ENCODE results near the gene ANXA9. TPM values are rescaled to one million over a fixed set of nuclear protein-coding genes. Genes with fewer than 3 reads are reported as not detected.

Gene ANXA9
- total and polyA plus RNA-seq, 10 donors, result 0.12 to 0.92 (median 0.29) TPM; not detected in 2

- intact Hi-C loops (cut with DNase I; ENCODE audit: low total_unique reads), result no loop called here
- no peak overlapping the region for H3K4me3 ChIP-seq
- DNase-seq, result no peak
- no peak overlapping the region for H3K27ac ChIP-seq
- H3K36me3 ChIP-seq, result peaks cover 0 to 8% (median 0%) of the 10 kb centered on the region in 6 donors
- TF ChIP-seq POLR2AphosphoS5 (IDR thresholded peaks at IDR 0.05), result no peak
- no peak for TF ChIP-seq POLR2A (IDR thresholded peaks at IDR 0.05)
- no peak for TF ChIP-seq CTCF (IDR thresholded peaks at IDR 0.05 in 8 of 11, conservative IDR thresholded peaks at IDR 0.05 in 3 of 11)
- WGBS, 5 donors, result 77 to 95% (median 83%) methylated on average over 1 of the region's 1 CpG
- H3K4me1 ChIP-seq, result peaks cover 6 to 15% (median 9%) of the 10 kb centered on the region in 6 donors
- no peaks in the 10 kb centered on the region for H3K9me3 ChIP-seq
- H3K27me3 ChIP-seq (replicated peaks in 1 of 7), result no peaks in the 10 kb centered on the region
These were observed 61.1 kb downstream of the ANXA9 start for GRCh38 chr1:151043163-151043562.

Small RNA genes lying within 50 kb of the gene (small RNA-seq; reads per million reads assigned to genes)
- 0 to 0.07 (median 0) reads per million in 4 donors for gene RNU6-884P

Other genes with a start within 250 kb of the ANXA9 start
- 100 to 1,000 TPM; 495 to 685 (median 618) TPM for gene CTSS, start 216.5 kb upstream of the ANXA9 start, total RNA-seq
- gene CTSS, start 216.5 kb upstream of the ANXA9 start, polyA plus RNA-seq, result 100 to 1,000 TPM; 117 to 181 (median 137) TPM
- 10 to 100 TPM; 11.5 to 23.6 (median 20.6) TPM for gene CTSK, start 174.0 kb upstream of the ANXA9 start, total RNA-seq
- 10 to 100 TPM; 28.5 to 68.2 (median 49.2) TPM for gene CTSK, start 174.0 kb upstream of the ANXA9 start, polyA plus RNA-seq
- 10 to 100 TPM; 43.6 to 72.8 (median 53.7) TPM for gene ARNT, start 105.7 kb upstream of the ANXA9 start, total RNA-seq
- gene ARNT, start 105.7 kb upstream of the ANXA9 start, polyA plus RNA-seq, result 10 to 100 TPM in 2 of 3 donors, 1 to 10 TPM in 1; 8.3 to 13.7 (median 10.5) TPM
- gene CTXND2, start 95.2 kb upstream of the ANXA9 start, total RNA-seq, result not detected
- not detected for gene CTXND2, start 95.2 kb upstream of the ANXA9 start, polyA plus RNA-seq
- gene SETDB1, start 55.9 kb upstream of the ANXA9 start, total RNA-seq, result 10 to 100 TPM; 50.0 to 82.4 (median 62.7) TPM
- gene SETDB1, start 55.9 kb upstream of the ANXA9 start, polyA plus RNA-seq, result 10 to 100 TPM; 16.9 to 28.0 (median 27.7) TPM
- gene CERS2, start 7.5 kb upstream of the ANXA9 start, total RNA-seq, result 100 to 1,000 TPM in 3 of 7 donors, 10 to 100 TPM in 4; 71.8 to 128 (median 98.1) TPM
- 10 to 100 TPM; 63.4 to 69.9 (median 65.1) TPM for gene CERS2, start 7.5 kb upstream of the ANXA9 start, polyA plus RNA-seq
- gene MINDY1, start 24.6 kb downstream of the ANXA9 start, total RNA-seq, result 10 to 100 TPM; 23.8 to 51.1 (median 31.4) TPM
- gene MINDY1, start 24.6 kb downstream of the ANXA9 start, polyA plus RNA-seq, result 10 to 100 TPM in 1 of 3 donors, 1 to 10 TPM in 2; 3.3 to 10.4 (median 3.9) TPM
- gene PRUNE1, start 26.2 kb downstream of the ANXA9 start, total RNA-seq, result 10 to 100 TPM; 15.7 to 22.6 (median 17.7) TPM
- 10 to 100 TPM in 1 of 3 donors, 1 to 10 TPM in 2; 9.2 to 12.8 (median 9.9) TPM for gene PRUNE1, start 26.2 kb downstream of the ANXA9 start, polyA plus RNA-seq
- 1 to 10 TPM in 3 of 7 donors, under 1 TPM in 4; 0.33 to 1.4 (median 0.77) TPM for gene BNIPL, start 54.3 kb downstream of the ANXA9 start, total RNA-seq
- gene BNIPL, start 54.3 kb downstream of the ANXA9 start, polyA plus RNA-seq, result under 1 TPM; 0.50 to 0.85 (median 0.61) TPM
- 1 to 10 TPM; 1.8 to 5.5 (median 3.4) TPM for gene C1orf56, start 65.5 kb downstream of the ANXA9 start, total RNA-seq
- 1 to 10 TPM; 1.4 to 2.8 (median 2.6) TPM for gene C1orf56, start 65.5 kb downstream of the ANXA9 start, polyA plus RNA-seq
- gene CDC42SE1, start 77.3 kb downstream of the ANXA9 start, total RNA-seq, result 100 to 1,000 TPM; 158 to 245 (median 208) TPM
- gene CDC42SE1, start 77.3 kb downstream of the ANXA9 start, polyA plus RNA-seq, result 10 to 100 TPM; 57.0 to 75.4 (median 72.6) TPM
- gene MLLT11, start 78.1 kb downstream of the ANXA9 start, total RNA-seq, result 1 to 10 TPM in 4 of 7 donors, under 1 TPM in 3; 0.50 to 2.6 (median 1.1) TPM
- gene MLLT11, start 78.1 kb downstream of the ANXA9 start, polyA plus RNA-seq, result under 1 TPM; 0.52 to 0.91 (median 0.61) TPM
- 10 to 100 TPM; 12.3 to 22.8 (median 17.5) TPM for gene GABPB2, start 88.5 kb downstream of the ANXA9 start, total RNA-seq
- 1 to 10 TPM; 3.0 to 7.1 (median 3.9) TPM for gene GABPB2, start 88.5 kb downstream of the ANXA9 start, polyA plus RNA-seq
- 1 to 10 TPM; 2.0 to 9.4 (median 4.1) TPM for gene SEMA6C, start 164.3 kb downstream of the ANXA9 start, total RNA-seq
- gene SEMA6C, start 164.3 kb downstream of the ANXA9 start, polyA plus RNA-seq, result 1 to 10 TPM; 3.2 to 5.8 (median 4.4) TPM
- 10 to 100 TPM; 26.3 to 48.0 (median 35.3) TPM for gene TNFAIP8L2, start 174.4 kb downstream of the ANXA9 start, total RNA-seq
- gene TNFAIP8L2, start 174.4 kb downstream of the ANXA9 start, polyA plus RNA-seq, result 10 to 100 TPM; 58.8 to 63.4 (median 61.9) TPM
- gene LYSMD1, start 183.6 kb downstream of the ANXA9 start, total RNA-seq, result 10 to 100 TPM in 1 of 7 donors, 1 to 10 TPM in 6; 3.7 to 10.0 (median 4.6) TPM
- gene LYSMD1, start 183.6 kb downstream of the ANXA9 start, polyA plus RNA-seq, result 1 to 10 TPM; 2.5 to 4.8 (median 2.8) TPM
- gene SCNM1, start 183.9 kb downstream of the ANXA9 start, total RNA-seq, result 10 to 100 TPM; 36.2 to 63.5 (median 41.5) TPM
- 10 to 100 TPM; 64.9 to 96.2 (median 74.6) TPM for gene SCNM1, start 183.9 kb downstream of the ANXA9 start, polyA plus RNA-seq
- 1 to 10 TPM in 1 of 7 donors, under 1 TPM in 3, not detected in 3; 0.60 to 2.0 (median 0.86) TPM for gene TMOD4, start 193.7 kb downstream of the ANXA9 start, total RNA-seq
- under 1 TPM; 0.44 to 0.99 (median 0.76) TPM for gene TMOD4, start 193.7 kb downstream of the ANXA9 start, polyA plus RNA-seq
- gene VPS72, start 207.9 kb downstream of the ANXA9 start, total RNA-seq, result 10 to 100 TPM; 23.1 to 37.7 (median 31.5) TPM
- 10 to 100 TPM; 24.9 to 43.1 (median 31.0) TPM for gene VPS72, start 207.9 kb downstream of the ANXA9 start, polyA plus RNA-seq
- 10 to 100 TPM; 48.0 to 83.6 (median 60.6) TPM for gene PIP5K1A, start 216.3 kb downstream of the ANXA9 start, total RNA-seq
- 10 to 100 TPM; 12.8 to 23.7 (median 16.5) TPM for gene PIP5K1A, start 216.3 kb downstream of the ANXA9 start, polyA plus RNA-seq

Measured in spleen (tissue), 11 donors.